ENCODE data around the gene C1GALT1. TPM values are rescaled to one million over a fixed set of nuclear protein-coding genes. Genes with fewer than 3 reads are reported as not detected.
"Not testable (repeated sequence)": the region's sequence is repeated elsewhere in the genome, so short reads cannot be mapped to it uniquely, and the experiment has no call there.

Gene C1GALT1
- total RNA-seq (10 to 100 TPM; 40.4 to 40.7 TPM), polyA plus RNA-seq (53.4 TPM)

GRCh38 chr7:7182156-7183060, at the start of gene C1GALT1:
Gene C1GALT1, plus strand, starts transcription at chr7:7182544. Its CDS starts 51,776 bp downstream, at chr7:7234320.
- Mint-ChIP-seq H3K27me3 (no peaks in the 10 kb centered on the region), H3K9me3 (no peaks in the 10 kb centered on the region), H3K36me3 (peaks cover 0 to 11% (median 5%) of the 10 kb centered on the region in 3 donors), H3K4me3 (peak within 1 kb of the TSS; percentile 89 to 98 (median 93)), H3K27ac (peak within 1 kb of the TSS; percentile 91 to 98 (median 98)), H3K4me1 (peaks cover 11 to 28% (median 17%) of the 10 kb centered on the region in 3 donors)
- DNase-seq = peak; percentile 96 to 98 (median 98)
- ChIA-PET POLR2A (interaction anchor here (0.6 to 2.2 kb wide), 10 partner anchors 10 to 1015 kb away, joined by 3 to 17 read pairs (median 4); partner anchors contain the start of gene UMAD1), CTCF (interaction anchor here (0.9 to 4.8 kb wide), 22 partner anchors 8 to 458 kb away, joined by 3 to 36 read pairs (median 4); partner anchors contain the start of gene UMAD1)
- Histone ChIP-seq H3K27ac (ENCODE audit: low read depth, low read length) (peak within 1 kb of the TSS; percentile 95), H3K36me3 (ENCODE audit: insufficient read depth, low read length) (no peaks in the 10 kb centered on the region), H3K27me3 (ENCODE audit: insufficient read depth, low read length, poor library complexity, severe bottlenecking) (no peaks in the 10 kb centered on the region), H3K4me1 (ENCODE audit: insufficient read depth, low read length) (peaks cover 43% of the 10 kb centered on the region), H3K9me3 (ENCODE audit: low read length) (no peaks in the 10 kb centered on the region), H3K4me3 (ENCODE audit: low read length) (peak within 1 kb of the TSS; percentile 100)

- Histone ChIP-seq H3K9me3 (ENCODE audit: low read length) (no peaks in the 10 kb centered on the region), H3K4me1 (ENCODE audit: insufficient read depth, low read length) (no peaks in the 10 kb centered on the region), H3K27me3 (ENCODE audit: insufficient read depth, low read length, poor library complexity, severe bottlenecking) (no peaks in the 10 kb centered on the region), H3K4me3 (ENCODE audit: low read length) (no peak overlapping the region), H3K27ac (ENCODE audit: low read depth, low read length) (no peak overlapping the region), H3K36me3 (ENCODE audit: insufficient read depth, low read length) (no peaks in the 10 kb centered on the region)
- peaks cover 11 to 20% (median 15%) of the 10 kb centered on the region in 3 donors for H3K4me1 Mint-ChIP-seq
- CTCF ChIA-PET = interaction anchor here (1.0 kb wide), 2 partner anchors 14 to 48 kb away, joined by 3 to 4 read pairs; no protein-coding TSS in a partner anchor
- DNase-seq = no peak
- peaks cover 0 to 4% of the 10 kb centered on the region in 2 donors for H3K27me3 Mint-ChIP-seq
- H3K36me3 Mint-ChIP-seq = no peaks in the 10 kb centered on the region
- POLR2A ChIA-PET = no interaction called here
- no peak overlapping the region for H3K4me3 Mint-ChIP-seq
- H3K27ac Mint-ChIP-seq = peak overlapping the region in 1 of 8 donors; percentile 52
- H3K9me3 Mint-ChIP-seq = peaks cover 0 to 2% (median 0%) of the 10 kb centered on the region in 5 donors
Observed at GRCh38 chr7:7134046-7134445, 48.3 kb upstream of the C1GALT1 start.

DNA sequence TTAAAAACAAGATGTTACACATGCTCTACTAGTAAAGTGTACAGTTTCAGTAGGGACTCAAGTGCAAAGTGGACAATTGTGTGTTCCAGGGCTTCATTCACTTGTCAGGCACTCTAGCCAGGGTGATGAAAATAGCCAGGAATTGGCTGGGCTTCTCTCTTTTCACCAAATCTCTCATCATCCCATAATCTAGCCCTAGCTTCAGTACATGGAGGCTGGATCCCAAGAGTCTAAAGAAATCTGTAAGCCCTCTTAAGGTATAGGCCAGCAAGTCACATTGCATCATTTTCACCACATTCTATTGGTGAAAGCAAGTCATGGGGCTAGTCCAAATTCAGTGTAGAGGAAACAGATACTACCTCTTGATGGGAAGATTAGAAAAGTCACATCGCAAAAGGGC, 47.3 kb upstream of the C1GALT1 start:
- no peak overlapping the region for H3K27ac ChIP-seq (ENCODE audit: low read depth, low read length)
- no peaks in the 10 kb centered on the region for H3K27me3 ChIP-seq (ENCODE audit: insufficient read depth, low read length, poor library complexity, severe bottlenecking)
- H3K4me1 Mint-ChIP-seq = peaks cover 11 to 20% (median 15%) of the 10 kb centered on the region in 3 donors
- H3K36me3 ChIP-seq (ENCODE audit: insufficient read depth, low read length) = no peaks in the 10 kb centered on the region
- no peak overlapping the region for H3K4me3 Mint-ChIP-seq
- H3K27ac Mint-ChIP-seq = no peak overlapping the region
- H3K4me3 ChIP-seq (ENCODE audit: low read length) = no peak overlapping the region
- DNase-seq = no peak
- no peaks in the 10 kb centered on the region for H3K4me1 ChIP-seq (ENCODE audit: insufficient read depth, low read length)
- POLR2A ChIA-PET = no interaction called here
- H3K27me3 Mint-ChIP-seq = peaks cover 0 to 4% of the 10 kb centered on the region in 2 donors
- peaks cover 0 to 6% (median 0%) of the 10 kb centered on the region in 3 donors for H3K36me3 Mint-ChIP-seq
- H3K9me3 Mint-ChIP-seq = peaks cover 0 to 2% (median 2%) of the 10 kb centered on the region in 5 donors
- H3K9me3 ChIP-seq (ENCODE audit: low read length) = no peaks in the 10 kb centered on the region
- CTCF ChIA-PET = interaction anchor here (1.0 kb wide), 2 partner anchors 13 to 47 kb away, joined by 3 to 4 read pairs; no protein-coding TSS in a partner anchor

DNA sequence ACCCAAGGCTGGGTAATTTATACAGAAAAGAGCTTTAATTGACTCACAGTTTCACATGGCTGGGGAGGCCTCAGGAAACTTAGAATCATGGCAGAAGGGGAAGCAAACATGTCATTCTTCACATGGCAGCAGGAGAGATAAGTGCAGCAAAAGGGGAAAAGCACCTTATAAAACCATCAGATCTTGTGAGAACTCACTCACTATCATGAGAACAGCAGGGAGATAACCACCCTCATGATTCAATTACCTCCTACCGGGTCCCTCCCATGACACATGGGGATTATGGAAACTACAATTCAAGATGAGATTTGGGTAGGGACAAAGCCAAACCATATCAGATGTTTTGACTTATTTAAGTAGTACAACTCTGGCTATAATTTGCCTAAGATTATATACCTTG, 46.4 kb upstream of the C1GALT1 start:
- peak overlapping the region in 3 of 8 donors; percentile 0 to 66 (median 39) for H3K27ac Mint-ChIP-seq
- H3K36me3 ChIP-seq (ENCODE audit: insufficient read depth, low read length); H3K9me3 ChIP-seq (ENCODE audit: low read length); DNase-seq; CTCF ChIA-PET; H3K4me3 ChIP-seq (ENCODE audit: low read length); H3K27me3 ChIP-seq (ENCODE audit: insufficient read depth, low read length, poor library complexity, severe bottlenecking); H3K9me3 Mint-ChIP-seq; H3K27ac ChIP-seq (ENCODE audit: low read depth, low read length); H3K4me1 ChIP-seq (ENCODE audit: insufficient read depth, low read length); H3K27me3 Mint-ChIP-seq; POLR2A ChIA-PET; H3K36me3 Mint-ChIP-seq: not testable (repeated sequence)
- peaks cover 11 to 19% (median 15%) of the 10 kb centered on the region in 3 donors for H3K4me1 Mint-ChIP-seq
- peak overlapping the region in 3 of 7 donors; percentile 8 to 55 (median 44) for H3K4me3 Mint-ChIP-seq

DNA sequence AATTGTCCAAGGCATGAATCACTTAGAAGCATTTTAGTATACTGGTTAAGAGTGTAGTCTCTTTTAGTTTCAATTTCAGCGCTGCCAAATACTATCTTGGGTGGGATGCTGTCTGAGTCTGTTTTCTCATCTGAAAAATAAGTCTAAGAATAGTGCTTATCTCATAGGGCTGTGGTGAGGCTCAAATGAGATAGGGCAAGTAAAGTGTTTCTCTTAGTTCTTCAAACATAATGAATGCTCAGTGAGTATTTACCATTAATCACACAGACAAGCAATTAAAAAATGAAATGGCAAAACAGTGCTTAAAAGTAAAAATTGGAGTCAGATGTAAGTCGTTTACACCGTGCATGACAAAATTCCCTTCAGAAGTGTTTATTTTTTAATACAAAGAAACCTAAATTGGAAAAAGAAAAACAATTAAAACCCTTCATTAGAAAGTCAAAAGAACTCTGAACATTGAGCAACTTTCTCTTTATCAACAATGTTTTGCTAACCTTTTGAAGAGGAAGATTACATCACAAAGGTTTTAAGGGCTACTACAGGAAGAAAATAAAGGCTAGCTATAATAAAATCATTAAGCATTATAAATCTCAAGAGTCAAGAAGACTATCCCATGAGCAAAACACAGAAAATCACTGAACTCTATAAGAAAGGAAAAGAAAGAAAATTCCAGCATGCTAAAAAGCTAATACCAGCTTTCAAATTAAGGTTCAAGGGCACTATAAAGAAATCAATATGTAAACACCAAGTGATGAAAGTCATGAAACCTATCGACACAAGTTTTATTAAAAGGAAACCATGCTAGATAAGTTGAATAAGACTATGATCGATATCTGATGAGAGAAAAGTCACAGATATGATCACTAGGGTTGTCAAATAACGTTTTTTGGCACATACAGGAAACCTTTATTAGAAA, 45.6 kb upstream of the C1GALT1 start:
- peaks cover 0 to 4% (median 2%) of the 10 kb centered on the region in 5 donors for H3K9me3 Mint-ChIP-seq
- POLR2A ChIA-PET = no interaction called here
- H3K27me3 Mint-ChIP-seq = no peaks in the 10 kb centered on the region
- H3K4me3 Mint-ChIP-seq = peak overlapping the region in 5 of 7 donors; percentile 3 to 60 (median 44)
- no peak overlapping the region for H3K4me3 ChIP-seq (ENCODE audit: low read length)
- CTCF ChIA-PET = no interaction called here
- no peaks in the 10 kb centered on the region for H3K9me3 ChIP-seq (ENCODE audit: low read length)
- H3K27me3 ChIP-seq (ENCODE audit: insufficient read depth, low read length, poor library complexity, severe bottlenecking) = no peaks in the 10 kb centered on the region
- H3K36me3 Mint-ChIP-seq = peaks cover 0 to 9% (median 0%) of the 10 kb centered on the region in 3 donors
- H3K4me1 ChIP-seq (ENCODE audit: insufficient read depth, low read length) = no peaks in the 10 kb centered on the region
- no peaks in the 10 kb centered on the region for H3K36me3 ChIP-seq (ENCODE audit: insufficient read depth, low read length)
- H3K27ac ChIP-seq (ENCODE audit: low read depth, low read length) = no peak overlapping the region
- no peak for DNase-seq
- peaks cover 11 to 15% (median 15%) of the 10 kb centered on the region in 3 donors for H3K4me1 Mint-ChIP-seq
- H3K27ac Mint-ChIP-seq = peak overlapping the region in 4 of 8 donors; percentile 42 to 59 (median 49)

DNA sequence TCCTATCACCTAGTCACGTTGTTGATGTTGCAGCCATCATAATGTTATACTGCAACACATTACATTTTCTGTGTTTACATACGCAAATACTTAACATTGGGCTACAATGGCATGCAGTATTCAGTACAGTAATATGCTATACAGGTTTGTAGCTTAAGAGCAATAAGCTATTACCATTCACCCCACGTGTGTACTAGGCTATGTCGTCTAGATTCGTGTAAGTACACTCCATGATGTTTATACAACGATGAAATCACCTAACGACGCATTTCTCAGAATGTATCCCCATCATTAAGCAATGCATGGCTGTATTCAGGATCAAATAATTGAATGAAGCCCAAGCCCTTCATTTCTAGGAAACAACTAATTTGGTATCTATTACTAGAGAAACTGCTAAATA, 43.4 kb upstream of the C1GALT1 start:
- Histone ChIP-seq H3K36me3 (ENCODE audit: insufficient read depth, low read length) (no peaks in the 10 kb centered on the region), H3K4me3 (ENCODE audit: low read length) (no peak overlapping the region), H3K4me1 (ENCODE audit: insufficient read depth, low read length) (no peaks in the 10 kb centered on the region), H3K27me3 (ENCODE audit: insufficient read depth, low read length, poor library complexity, severe bottlenecking) (no peaks in the 10 kb centered on the region), H3K27ac (ENCODE audit: low read depth, low read length) (no peak overlapping the region), H3K9me3 (ENCODE audit: low read length) (no peaks in the 10 kb centered on the region)
- no peak overlapping the region for H3K4me3 Mint-ChIP-seq
- no peak overlapping the region for H3K27ac Mint-ChIP-seq
- DNase-seq = no peak
- CTCF ChIA-PET = no interaction called here
- peaks cover 0 to 23% (median 6%) of the 10 kb centered on the region in 3 donors for H3K36me3 Mint-ChIP-seq
- peaks cover 0 to 4% of the 10 kb centered on the region in 2 donors for H3K27me3 Mint-ChIP-seq
- peaks cover under 1 to 17% (median 4%) of the 10 kb centered on the region in 5 donors for H3K9me3 Mint-ChIP-seq
- POLR2A ChIA-PET = no interaction called here
- H3K4me1 Mint-ChIP-seq = peaks cover 11 to 15% (median 15%) of the 10 kb centered on the region in 3 donors

GRCh38 chr7:7143404-7143803, 38.9 kb upstream of the C1GALT1 start:
- H3K36me3 ChIP-seq (ENCODE audit: insufficient read depth, low read length); H3K27ac ChIP-seq (ENCODE audit: low read depth, low read length); H3K27me3 Mint-ChIP-seq; H3K4me3 ChIP-seq (ENCODE audit: low read length); CTCF ChIA-PET; H3K4me3 Mint-ChIP-seq; H3K4me1 ChIP-seq (ENCODE audit: insufficient read depth, low read length); H3K27me3 ChIP-seq (ENCODE audit: insufficient read depth, low read length, poor library complexity, severe bottlenecking); H3K27ac Mint-ChIP-seq; H3K4me1 Mint-ChIP-seq; DNase-seq; POLR2A ChIA-PET; H3K9me3 ChIP-seq (ENCODE audit: low read length): not testable (repeated sequence)
- peaks cover 3 to 36% (median 7%) of the 10 kb centered on the region in 3 donors for H3K36me3 Mint-ChIP-seq
- H3K9me3 Mint-ChIP-seq = peaks cover 4 to 21% (median 5%) of the 10 kb centered on the region in 5 donors
